Keratinocyte (primary cell): ENCODE measurements around the gene ARPC1A. TPM values are rescaled to one million over a fixed set of nuclear protein-coding genes. Genes with fewer than 3 reads are reported as not detected.

Experiments
- DNase-seq: peaks from one replicate; pipeline ENCODE4 v3.0.0-alpha.2; 2011; ENCODE audit warnings: low read depth, missing footprints, low spot score
- FAIRE-seq: peaks from 2 replicates; lab custom pipeline; 2011; peaks lifted over from hg19 to GRCh38; lab: Jason Lieb, UNC
- H2AFZ ChIP-seq: 2 replicates; pipeline ENCODE4 v1.6.0; 2012; ENCODE audit warnings: low read length, control low read depth, inconsistent platforms; ENCODE audit not compliant: control insufficient read depth
- H3K27ac ChIP-seq: 2 replicates; pipeline ENCODE4 v1.5.1; 2011; ENCODE audit warnings: low read length; ENCODE audit not compliant: control insufficient read depth, insufficient read depth
- H3K27me3 ChIP-seq: 3 replicates; pipeline ENCODE4 v1.6.0; 2011; ENCODE audit warnings: low read length; ENCODE audit not compliant: control insufficient read depth, insufficient read depth; ENCODE audit errors: extremely low read depth
- H3K36me3 ChIP-seq, 2 experiments: 2 replicates in 1 of 2; 3 replicates in 1 of 2; pipeline ENCODE4 v1.5.1; 2011; ENCODE audit warnings: low read length in 2 of 2, mild to moderate bottlenecking in 1 of 2; ENCODE audit not compliant: control insufficient read depth in 2 of 2, insufficient read depth in 2 of 2; ENCODE audit errors: extremely low read depth in 1 of 2
- H3K4me1 ChIP-seq: 3 replicates; pipeline ENCODE4 v1.5.1; 2011; ENCODE audit warnings: low read length; ENCODE audit not compliant: control insufficient read depth, insufficient read depth; ENCODE audit errors: extremely low read depth
- H3K4me2 ChIP-seq: 3 replicates; pipeline ENCODE4 v1.6.0; 2011; ENCODE audit warnings: low read depth, low read length; ENCODE audit not compliant: control insufficient read depth, insufficient read depth; ENCODE audit errors: extremely low read depth
- H3K4me3 ChIP-seq, 3 experiments: fragments of 200-600 bp in 1 of 3; sonication (generic) in 1 of 3; 2 replicates in 2 of 3; 3 replicates in 1 of 3; pipeline ENCODE4 v1.5.1; 2011 to 2016; ENCODE audit warnings: low read length in 3 of 3, mild to moderate bottlenecking in 3 of 3, control low read depth in 2 of 3, inconsistent platforms in 1 of 3, low read depth in 1 of 3, mixed read lengths in 1 of 3, mixed run types in 1 of 3, moderate library complexity in 1 of 3; ENCODE audit not compliant: control insufficient read depth in 2 of 3, insufficient read depth in 2 of 3; ENCODE audit errors: extremely low read depth in 1 of 3
- H3K79me2 ChIP-seq: 2 replicates; pipeline ENCODE4 v1.6.0; 2012; ENCODE audit warnings: low read length; ENCODE audit not compliant: control insufficient read depth, insufficient read depth
- H3K9ac ChIP-seq: 3 replicates; pipeline ENCODE4 v1.6.0; 2011; ENCODE audit warnings: low read length; ENCODE audit not compliant: control insufficient read depth, insufficient read depth; ENCODE audit errors: extremely low read depth
- H3K9me1 ChIP-seq: 3 replicates; pipeline ENCODE4 v1.6.0; 2011; ENCODE audit warnings: low read length; ENCODE audit not compliant: control insufficient read depth, insufficient read depth; ENCODE audit errors: extremely low read depth
- H3K9me3 ChIP-seq: 2 replicates; pipeline ENCODE4 v1.5.1; 2012; ENCODE audit warnings: low read depth, low read length; ENCODE audit not compliant: control insufficient read depth
- H4K20me1 ChIP-seq: 3 replicates; pipeline ENCODE4 v1.6.0; 2011; ENCODE audit warnings: low read length; ENCODE audit not compliant: control insufficient read depth, insufficient read depth; ENCODE audit errors: extremely low read depth
- CTCF ChIP-seq, 3 experiments: IDR thresholded peaks in 1 of 3; conservative IDR thresholded peaks in 1 of 3; optimal IDR thresholded peaks in 1 of 3; 2 replicates in 2 of 3; 3 replicates in 1 of 3; pipeline versions ENCODE3 to v1.5.1; 2011; ENCODE audit warnings: low read length in 3 of 3, mild to moderate bottlenecking in 3 of 3, moderate library complexity in 2 of 3, control low read depth in 1 of 3, inconsistent platforms in 1 of 3; ENCODE audit not compliant: insufficient read depth in 2 of 3; ENCODE audit errors: extremely low read depth in 1 of 3
- EZH2 ChIP-seq: IDR thresholded peaks from one replicate; pipeline ENCODE4 v1.6.1; 2012; ENCODE audit warnings: inconsistent platforms, mild to moderate bottlenecking, low read length, moderate library complexity
- dilution Hi-C: fragments of 300-500 bp; cut with MboI; formaldehyde crosslinking; loops from one replicate; pipeline ENCODE4 v1.7.0; 2020; ENCODE audit warnings: low sequenced_read_pairs; ENCODE audit not compliant: extremely low pct_ligation_motif_present
- polyA plus RNA-seq, 5 experiments: library from polyadenylated mRNA; depleted of rRNA in 3 of 5; stranded (reverse) in 3 of 5; stranded (forward) in 1 of 5; unstranded in 1 of 5; fragments of >200 nt; gene quantifications; 1 replicate in 1 of 5; 2 replicates in 3 of 5; 3 replicates in 1 of 5; pipeline versions ENCODE4 v1.2.1 to v1.2.3, GENCODE V29; 2011 to 2012; ENCODE audit warnings: missing spikeins in 2 of 5, low read depth in 1 of 5, low replicate concordance in 1 of 5

Gene ARPC1A
- polyA plus RNA-seq, 1 donor (not counting 4 experiments of a cell fraction or from before 2014, with no cell fraction given) = 133 TPM

- no peak for TF ChIP-seq EZH2
- TF ChIP-seq CTCF (optimal IDR thresholded peaks at IDR 0.05 in 1 of 3, IDR thresholded peaks at IDR 0.05 in 1 of 3, conservative IDR thresholded peaks at IDR 0.05 in 1 of 3; ENCODE audit: extremely low read depth in 1 of 3, insufficient read depth in 2 of 3, low read length in 3 of 3) = no peak
- peaks cover 17 to 18% of the 10 kb centered on the region in 2 experiments for H3K36me3 ChIP-seq
- H2AFZ ChIP-seq = no peak overlapping the region
- H3K4me1 ChIP-seq = peaks cover 20% of the 10 kb centered on the region
- no peak overlapping the region for H3K4me3 ChIP-seq
- dilution Hi-C loops = no loop called here
- FAIRE-seq = no peak
- H3K4me2 ChIP-seq = no peak overlapping the region
- no peaks in the 10 kb centered on the region for H3K9me3 ChIP-seq
- no peaks in the 10 kb centered on the region for H3K9me1 ChIP-seq
- H3K9ac ChIP-seq = no peak overlapping the region
- no peaks in the 10 kb centered on the region for H4K20me1 ChIP-seq
- H3K27me3 ChIP-seq = no peaks in the 10 kb centered on the region
- no peak overlapping the region for H3K27ac ChIP-seq
- no peak for DNase-seq
- no peaks in the 10 kb centered on the region for H3K79me2 ChIP-seq
Observed at GRCh38 chr7:99369767-99370391, 44.2 kb downstream of the ARPC1A start.

- no peak for TF ChIP-seq EZH2
- Histone ChIP-seq H3K9me3 (no peaks in the 10 kb centered on the region), H3K4me3 (no peak overlapping the region), H2AFZ (no peak overlapping the region), H3K27me3 (no peaks in the 10 kb centered on the region), H3K9me1 (no peaks in the 10 kb centered on the region), H3K4me1 (peaks cover 19% of the 10 kb centered on the region), H3K4me2 (no peak overlapping the region), H3K79me2 (peaks cover 5% of the 10 kb centered on the region), H3K36me3 (peaks cover 14% of the 10 kb centered on the region in 2 experiments), H3K9ac (no peak overlapping the region), H3K27ac (no peak overlapping the region), H4K20me1 (peaks cover 4% of the 10 kb centered on the region)
- dilution Hi-C loops = no loop called here
- DNase-seq = no peak
- no peak for FAIRE-seq
Observed at GRCh38 chr7:99371376-99371920, 45.8 kb downstream of the ARPC1A start.
